ENCODE measurements around the gene ENPP3.
"Not testable (repeated sequence)": the region's sequence is repeated elsewhere in the genome, so short reads cannot be mapped to it uniquely, and the experiment has no call there.

GRCh38 chr6:131710917-131711316 lies 73.8 kb downstream of the ENPP3 start, which contains the start of gene CTAGE9:
- not testable (repeated sequence) for TF ChIP-seq POLR2A (IDR thresholded peaks at IDR 0.05; ENCODE audit: low read length); GATA1 (IDR thresholded peaks at IDR 0.05; ENCODE audit: low read depth, low read length)
